HEK293T (cell line): Measurements from ENCODE around the gene PPFIBP1.

Experiments
- CTCF ChIA-PET: fragments of 350-600 bp; formaldehyde crosslinking; extraction: SDS; loops from one replicate; lab custom pipeline; 2021; ENCODE audit warnings: antibody characterized with exemption, inconsistent platforms; lab: Yijun Ruan, JAX
- POLR2A ChIA-PET: fragments of 350-600 bp; formaldehyde crosslinking; extraction: SDS; loops from one replicate; lab custom pipeline; 2020; ENCODE audit warnings: antibody characterized with exemption, inconsistent platforms; lab: Yijun Ruan, JAX
- DNase-seq: peaks from one replicate; pipeline ENCODE4 v3.0.0; 2012; ENCODE audit warnings: mixed read lengths; ENCODE audit errors: extremely low spot score
- ARNT ChIP-seq: fragments of 450-650 bp; IDR thresholded peaks from 2 replicates; pipeline ENCODE4 v1.6.1; 2017; ENCODE audit warnings: mild to moderate bottlenecking
- BHLHE40 ChIP-seq: fragments of 450-650 bp; IDR thresholded peaks from 2 replicates; pipeline ENCODE4 v1.6.1; 2016; ENCODE audit warnings: mild to moderate bottlenecking, moderate library complexity, borderline replicate concordance
- CTBP1 ChIP-seq: fragments of 450-650 bp; IDR thresholded peaks from 2 replicates; pipeline ENCODE4 v1.6.1; 2016; ENCODE audit warnings: borderline replicate concordance
- ELF4 ChIP-seq: fragments of 450-650 bp; IDR thresholded peaks from 2 replicates; pipeline ENCODE4 v1.6.1; 2017; ENCODE audit warnings: antibody characterized with exemption
- FOXA1 ChIP-seq: fragments of 450-650 bp; IDR thresholded peaks from 2 replicates; pipeline ENCODE4 v1.6.1; 2016; ENCODE audit warnings: mild to moderate bottlenecking
- FOXK2 ChIP-seq: fragments of 450-650 bp; IDR thresholded peaks from 2 replicates; pipeline ENCODE4 v1.6.1; 2016; ENCODE audit warnings: mild to moderate bottlenecking
- FOXM1 ChIP-seq: fragments of 450-650 bp; IDR thresholded peaks from 2 replicates; pipeline ENCODE4 v1.6.1; 2017; ENCODE audit warnings: mild to moderate bottlenecking, borderline replicate concordance
- HDGF ChIP-seq: fragments of 450-650 bp; IDR thresholded peaks from 2 replicates; pipeline ENCODE4 v1.6.1; 2017; ENCODE audit warnings: antibody characterized with exemption, borderline replicate concordance
- L3MBTL2 ChIP-seq: fragments of 450-650 bp; conservative IDR thresholded peaks from 2 replicates; pipeline ENCODE4 v1.6.1; 2016; ENCODE audit warnings: mild to moderate bottlenecking
- LEF1 ChIP-seq: fragments of 450-650 bp; IDR thresholded peaks from 2 replicates; pipeline ENCODE4 v1.6.1; 2017; ENCODE audit warnings: mild to moderate bottlenecking, borderline replicate concordance
- NFRKB ChIP-seq: fragments of 450-650 bp; IDR thresholded peaks from 2 replicates; pipeline ENCODE4 v1.6.1; 2016; ENCODE audit warnings: mild to moderate bottlenecking, moderate library complexity
- PKNOX1 ChIP-seq: fragments of 450-650 bp; IDR thresholded peaks from 2 replicates; pipeline ENCODE4 v1.6.1; 2016
- SP1 ChIP-seq: fragments of 450-650 bp; IDR thresholded peaks from 2 replicates; pipeline ENCODE4 v1.6.1; 2017
- SUZ12 ChIP-seq: fragments of 450-650 bp; IDR thresholded peaks from 2 replicates; pipeline ENCODE4 v1.6.1; 2016; ENCODE audit warnings: mild to moderate bottlenecking
- TARDBP ChIP-seq: fragments of 450-650 bp; IDR thresholded peaks from 2 replicates; pipeline ENCODE4 v1.6.1; 2016
- ZNF384 ChIP-seq: fragments of 450-650 bp; IDR thresholded peaks from 2 replicates; pipeline ENCODE4 v1.6.1; 2016

Gene PPFIBP1

GRCh38 chr12:27515671-27516070, 8.3 kb upstream of the PPFIBP1 start:
- DNase-seq, result no peak
- POLR2A ChIA-PET, result interaction anchor here (1.8 kb wide), 1 partner anchor 8 kb away, joined by 10 read pairs; the partner anchor contains the start of gene PPFIBP1
- CTCF ChIA-PET, result interaction anchor here (0.6 kb wide), 1 partner anchor 112 kb away, joined by 3 read pairs; no protein-coding TSS in a partner anchor
- TF ChIP-seq CTBP1 (no peak), ZNF384 (no peak), PKNOX1 (no peak), BHLHE40 (no peak), NFRKB (no peak), ARNT (no peak), TARDBP (no peak)

GRCh38 chr12:27516625-27517024, 7.4 kb upstream of the PPFIBP1 start:
- POLR2A ChIA-PET, result no interaction called here
- DNase-seq, result no peak
- TF ChIP-seq CTBP1 (no peak), BHLHE40 (no peak)
- CTCF ChIA-PET, result no interaction called here

- TF ChIP-seq FOXK2, result no peak
- no peak for TF ChIP-seq ZNF384
- no peak for TF ChIP-seq SUZ12
- no peak for TF ChIP-seq ELF4
- TF ChIP-seq FOXA1, result no peak
- TF ChIP-seq LEF1, result no peak
- TF ChIP-seq CTBP1, result no peak
- no peak for TF ChIP-seq PKNOX1
- no peak for TF ChIP-seq NFRKB
- TF ChIP-seq BHLHE40, result no peak
- ChIA-PET POLR2A (no interaction called here), CTCF (no interaction called here)
- no peak for DNase-seq
Observed at GRCh38 chr12:27517546-27517945, 6.5 kb upstream of the PPFIBP1 start.

GRCh38 chr12:27517961-27518665, 5.9 kb upstream of the PPFIBP1 start:
- DNase-seq, result no peak
- ChIA-PET POLR2A (no interaction called here), CTCF (no interaction called here)
- TF ChIP-seq FOXM1 (no peak), HDGF (no peak), BHLHE40 (no peak), ZNF384 (no peak)

GRCh38 chr12:27521066-27521465, 2.9 kb upstream of the PPFIBP1 start:
- no peak for TF ChIP-seq ELF4
- no peak for TF ChIP-seq SP1
- TF ChIP-seq FOXK2, result no peak
- TF ChIP-seq BHLHE40, result no peak
- no peak for TF ChIP-seq CTBP1
- TF ChIP-seq SUZ12, result no peak
- no peak for TF ChIP-seq PKNOX1
- TF ChIP-seq L3MBTL2, result no peak
- TF ChIP-seq ZNF384, result no peak
- TF ChIP-seq ARNT, result no peak
- TF ChIP-seq FOXM1, result no peak
- no peak for TF ChIP-seq LEF1
- no peak for TF ChIP-seq FOXA1
- no peak for TF ChIP-seq HDGF
- ChIA-PET POLR2A (no interaction called here), CTCF (no interaction called here)
- DNase-seq, result no peak

- DNase-seq, result no peak
- CTCF ChIA-PET, result interaction anchor here (0.6 kb wide), 1 partner anchor 89 kb away, joined by 4 read pairs; no protein-coding TSS in a partner anchor
- POLR2A ChIA-PET, result interaction anchor here (0.9 kb wide), 1 partner anchor 9 kb away, joined by 3 read pairs; no protein-coding TSS in a partner anchor
- no peak for TF ChIP-seq SP1
- no peak for TF ChIP-seq NFRKB
- no peak for TF ChIP-seq CTBP1
- no peak for TF ChIP-seq LEF1
- no peak for TF ChIP-seq ARNT
- TF ChIP-seq HDGF, result no peak
- TF ChIP-seq ELF4, result no peak
- TF ChIP-seq ZNF384, result no peak
- TF ChIP-seq BHLHE40, result no peak
- no peak for TF ChIP-seq FOXA1
- TF ChIP-seq FOXM1, result no peak
- TF ChIP-seq PKNOX1, result no peak
Observed at GRCh38 chr12:27521981-27522380, 2.0 kb upstream of the PPFIBP1 start.
